Glutamatergic neuron (in vitro differentiated cells): Measurements from ENCODE around the gene WWOX. TPM values are rescaled to one million over a fixed set of nuclear protein-coding genes. Genes with fewer than 3 reads are reported as not detected.

ENCODE experiments used
- DNase-seq: peaks from one replicate; pipeline ENCODE4 v3.0.0; 2022
- H3K27ac Mint-ChIP-seq: one replicate; pipeline ENCODE4 v1.8.0; 2020; ENCODE audit warnings: mild to moderate bottlenecking, mixed read lengths, inconsistent platforms; ENCODE audit not compliant: unreplicated experiment
- H3K27me3 Mint-ChIP-seq: one replicate; pipeline ENCODE4 v1.8.0; 2020; ENCODE audit warnings: mild to moderate bottlenecking, moderate library complexity, mixed read lengths, inconsistent platforms; ENCODE audit not compliant: unreplicated experiment
- H3K36me3 Mint-ChIP-seq: one replicate; pipeline ENCODE4 v1.8.0; 2020; ENCODE audit warnings: mild to moderate bottlenecking, mixed read lengths, inconsistent platforms; ENCODE audit not compliant: unreplicated experiment
- H3K4me1 Mint-ChIP-seq: one replicate; pipeline ENCODE4 v1.8.0; 2020; ENCODE audit warnings: mild to moderate bottlenecking, low read depth, mixed read lengths, inconsistent platforms; ENCODE audit not compliant: unreplicated experiment
- H3K4me3 Mint-ChIP-seq: one replicate; pipeline ENCODE4 v1.8.0; 2020; ENCODE audit warnings: mild to moderate bottlenecking, mixed read lengths, inconsistent platforms; ENCODE audit not compliant: unreplicated experiment
- H3K9me3 Mint-ChIP-seq: one replicate; pipeline ENCODE4 v1.8.0; 2020; ENCODE audit warnings: mild to moderate bottlenecking, moderate library complexity, mixed read lengths, inconsistent platforms; ENCODE audit not compliant: unreplicated experiment
- total RNA-seq: library from RNA; stranded (reverse); fragmentation: NEBNext Ultra II Directional; extraction: Animal tissue kit (Norgen Biotek cat#: 25700); gene quantifications from one replicate; pipeline ENCODE4 v1.2.1, GENCODE V29; 2021; ENCODE audit not compliant: unreplicated experiment
- TF ChIP-seq, protein P1 (sequence below): fragments of 200-600 bp; sonication (generic); IDR thresholded peaks from one replicate; pipeline ENCODE4 v1.5.0; 2021; ENCODE audit not compliant: partially characterized antibody, unreplicated experiment

Gene WWOX
- total RNA-seq, 1 donor from 2014 or later, result 10.3 TPM

GRCh38 chr16:78784771-78785170, 685.3 kb downstream of the WWOX start:
- Mint-ChIP-seq H3K4me3 (no peak overlapping the region), H3K4me1 (no peaks in the 10 kb centered on the region), H3K27ac (no peak overlapping the region), H3K36me3 (no peaks in the 10 kb centered on the region), H3K27me3 (peaks cover 1% of the 10 kb centered on the region), H3K9me3 (no peaks in the 10 kb centered on the region)
- DNase-seq, result no peak
- TF ChIP-seq, protein P1, sequence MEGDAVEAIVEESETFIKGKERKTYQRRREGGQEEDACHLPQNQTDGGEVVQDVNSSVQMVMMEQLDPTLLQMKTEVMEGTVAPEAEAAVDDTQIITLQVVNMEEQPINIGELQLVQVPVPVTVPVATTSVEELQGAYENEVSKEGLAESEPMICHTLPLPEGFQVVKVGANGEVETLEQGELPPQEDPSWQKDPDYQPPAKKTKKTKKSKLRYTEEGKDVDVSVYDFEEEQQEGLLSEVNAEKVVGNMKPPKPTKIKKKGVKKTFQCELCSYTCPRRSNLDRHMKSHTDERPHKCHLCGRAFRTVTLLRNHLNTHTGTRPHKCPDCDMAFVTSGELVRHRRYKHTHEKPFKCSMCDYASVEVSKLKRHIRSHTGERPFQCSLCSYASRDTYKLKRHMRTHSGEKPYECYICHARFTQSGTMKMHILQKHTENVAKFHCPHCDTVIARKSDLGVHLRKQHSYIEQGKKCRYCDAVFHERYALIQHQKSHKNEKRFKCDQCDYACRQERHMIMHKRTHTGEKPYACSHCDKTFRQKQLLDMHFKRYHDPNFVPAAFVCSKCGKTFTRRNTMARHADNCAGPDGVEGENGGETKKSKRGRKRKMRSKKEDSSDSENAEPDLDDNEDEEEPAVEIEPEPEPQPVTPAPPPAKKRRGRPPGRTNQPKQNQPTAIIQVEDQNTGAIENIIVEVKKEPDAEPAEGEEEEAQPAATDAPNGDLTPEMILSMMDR, result no peak

DNA sequence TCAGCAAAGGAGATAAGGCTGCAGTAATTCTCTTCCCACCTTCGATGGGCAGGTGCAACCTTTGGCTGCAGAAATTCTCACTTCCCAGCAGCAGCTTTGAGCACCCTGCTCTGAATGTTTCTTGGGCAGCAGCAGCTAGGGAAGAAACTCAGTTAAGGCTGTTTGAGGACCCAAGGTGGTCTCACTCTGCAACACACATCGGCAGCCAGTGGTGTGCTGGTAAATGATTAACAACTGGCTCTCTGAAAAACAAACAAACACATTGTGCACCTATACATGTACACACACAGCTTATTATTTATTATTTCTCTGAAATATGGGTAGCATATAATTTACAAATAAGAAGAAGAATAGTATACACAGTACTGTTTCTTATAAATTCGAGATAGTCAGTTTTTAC, 685.8 kb downstream of the WWOX start:
- Mint-ChIP-seq H3K4me3 (no peak overlapping the region), H3K27me3 (peaks cover under 1% of the 10 kb centered on the region), H3K9me3 (no peaks in the 10 kb centered on the region), H3K4me1 (no peaks in the 10 kb centered on the region), H3K27ac (no peak overlapping the region), H3K36me3 (no peaks in the 10 kb centered on the region)
- TF ChIP-seq, protein P1, result no peak
- no peak for DNase-seq

DNA sequence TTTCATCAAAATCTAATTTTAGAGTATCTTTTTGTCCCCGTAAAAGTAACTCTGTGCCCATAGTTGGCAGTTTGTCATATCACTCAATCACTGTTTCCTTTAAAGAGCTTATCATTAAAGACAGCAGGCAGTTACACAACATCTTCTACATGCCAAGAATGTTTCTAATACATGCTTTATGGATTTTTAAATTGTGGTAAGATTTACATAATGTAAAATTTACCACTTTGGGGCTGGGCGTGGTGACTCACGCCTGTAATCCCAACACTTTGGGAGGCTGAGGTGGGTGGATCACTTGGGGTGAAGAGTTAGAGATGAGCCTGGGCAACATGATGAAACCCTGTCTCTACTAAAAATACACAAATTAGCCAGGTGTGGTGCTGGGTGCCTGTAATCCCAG, 687.2 kb downstream of the WWOX start:
- Mint-ChIP-seq H3K4me1 (no peaks in the 10 kb centered on the region), H3K27me3 (no peaks in the 10 kb centered on the region), H3K4me3 (no peak overlapping the region), H3K36me3 (no peaks in the 10 kb centered on the region), H3K27ac (no peak overlapping the region), H3K9me3 (no peaks in the 10 kb centered on the region)
- DNase-seq, result no peak
- TF ChIP-seq, protein P1, result no peak

GRCh38 chr16:78788276-78788675, 688.8 kb downstream of the WWOX start:
- no peaks in the 10 kb centered on the region for H3K9me3 Mint-ChIP-seq
- H3K27ac Mint-ChIP-seq, result no peak overlapping the region
- no peak for DNase-seq
- no peaks in the 10 kb centered on the region for H3K36me3 Mint-ChIP-seq
- H3K27me3 Mint-ChIP-seq, result no peaks in the 10 kb centered on the region
- no peaks in the 10 kb centered on the region for H3K4me1 Mint-ChIP-seq
- H3K4me3 Mint-ChIP-seq, result no peak overlapping the region
- TF ChIP-seq, protein P1, result no peak

DNA sequence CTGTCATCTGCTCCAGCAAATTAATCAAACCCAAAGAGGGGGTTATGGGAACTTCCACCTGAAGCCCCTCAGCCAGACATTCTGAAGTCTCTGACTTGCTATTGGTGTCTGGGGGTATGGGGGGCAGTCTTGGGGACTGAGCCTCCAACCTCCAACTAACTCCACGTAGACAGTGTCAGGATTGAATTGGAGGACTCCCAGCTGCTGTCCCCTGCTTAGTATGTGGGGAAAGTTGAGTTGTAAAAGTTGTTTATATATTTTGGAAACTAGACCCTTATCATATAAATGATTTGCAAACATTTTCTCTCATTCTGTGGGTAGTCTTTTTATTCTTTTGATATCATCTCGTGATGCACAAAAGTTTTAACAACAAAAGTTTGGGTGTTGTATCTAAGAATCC, 689.2 kb downstream of the WWOX start:
- Mint-ChIP-seq H3K9me3 (no peaks in the 10 kb centered on the region), H3K36me3 (no peaks in the 10 kb centered on the region), H3K4me1 (no peaks in the 10 kb centered on the region), H3K27me3 (no peaks in the 10 kb centered on the region), H3K4me3 (no peak overlapping the region), H3K27ac (no peak overlapping the region)
- TF ChIP-seq, protein P1, result no peak
- no peak for DNase-seq
